Transverse colon (tissue), 4 donors: ENCODE measurements around the gene LDHD. TPM values are rescaled to one million over a fixed set of nuclear protein-coding genes. Genes with fewer than 3 reads are reported as not detected.

ENCODE experiments used
- DNase-seq: peaks from one replicate; pipeline ENCODE4 v3.0.0-alpha.2; 2019
- H3K27ac ChIP-seq, 4 donors: fragments of 200-600 bp; sonication (generic); 2 replicates each; pipeline ENCODE4 v1.5.1; 2016 to 2018; ENCODE audit warnings: inconsistent platforms in 4 of 4
- H3K27me3 ChIP-seq: fragments of 200-600 bp; sonication (generic); 2 replicates; pipeline ENCODE4 v1.5.1; 2017; ENCODE audit warnings: inconsistent platforms
- H3K36me3 ChIP-seq, 4 donors: fragments of 200-600 bp; sonication (generic); 2 replicates each; pipeline ENCODE4 v1.5.1; 2017 to 2019; ENCODE audit warnings: inconsistent platforms in 4 of 4
- H3K4me1 ChIP-seq, 4 donors: fragments of 200-600 bp; sonication (generic); 2 replicates each; pipeline ENCODE4 v1.5.1; 2017 to 2020; ENCODE audit warnings: inconsistent platforms in 4 of 4
- H3K4me3 ChIP-seq, 4 donors: fragments of 200-600 bp; sonication (generic); 1 replicate in 1 of 4; 2 replicates in 3 of 4; pipeline versions ENCODE4 v1.5.1 to v1.6.1; 2017 to 2019; ENCODE audit warnings: inconsistent platforms in 4 of 4
- H3K9me3 ChIP-seq, 2 donors: fragments of 200-600 bp; sonication (generic); 2 replicates each; pipeline ENCODE4 v1.5.1; 2017 to 2019; ENCODE audit warnings: inconsistent platforms in 2 of 2
- EP300 ChIP-seq: sonication (generic); formaldehyde crosslinking; IDR thresholded peaks from one replicate; pipeline ENCODE4 v1.6.1; 2017; ENCODE audit warnings: antibody characterized with exemption, low read depth
- POLR2A ChIP-seq: fragments of 450-650 bp; IDR thresholded peaks from one replicate; pipeline ENCODE4 v1.6.1; 2016; ENCODE audit warnings: antibody characterized with exemption, mild to moderate bottlenecking, moderate library complexity
- POLR2AphosphoS5 ChIP-seq, 3 donors: sonication (generic); formaldehyde crosslinking; IDR thresholded peaks; one replicate each; pipeline ENCODE4 v1.6.1; 2016; ENCODE audit warnings: antibody characterized with exemption in 3 of 3
- WGBS, 2 donors: methylation state at CpG; one replicate each; pipeline ENCODE4 v1.1.5; 2018; ENCODE audit warnings: low coverage in 1 of 2; 5-methylcytosine and 5-hydroxymethylcytosine counted together
- in situ Hi-C, 4 donors: fragments of 200-750 bp; cut with MboI; loops; one replicate each; pipeline versions ENCODE4 v1.15.0 to v1.15.1; 2017; ENCODE audit warnings: low sequenced_read_pairs in 3 of 4, low pct_ligation_motif_present in 1 of 4, low pct_unique_long_range_greater_than_20kb in 1 of 4
- intact Hi-C: fragments of 100-400 bp; cut with DNase I; formaldehyde crosslinking; loops from one replicate; pipeline ENCODE4 v1.15.1; 2023; ENCODE audit warnings: low total_unique reads
- total RNA-seq, 4 donors: library from RNA; depleted of rRNA; stranded (reverse); fragments of >200 nt; gene quantifications; one replicate each; pipeline ENCODE4 v1.1.0, GENCODE V29; 2016
- TF ChIP-seq, protein P1 (sequence below), 5 experiments: fragments of 200-600 bp in 3 of 5; fragments of 450-650 bp in 2 of 5; sonication (generic) in 3 of 5; IDR thresholded peaks; 1 replicate in 2 of 5; 2 replicates in 3 of 5; pipeline ENCODE4 v1.5.1; 2016 to 2017; ENCODE audit warnings: antibody characterized with exemption in 5 of 5, inconsistent platforms in 3 of 5, mild to moderate bottlenecking in 2 of 5, moderate library complexity in 1 of 5

LDHD gene
- total RNA-seq, 4 donors from 2014 or later = 38.4 to 198 (median 104) TPM

DNA sequence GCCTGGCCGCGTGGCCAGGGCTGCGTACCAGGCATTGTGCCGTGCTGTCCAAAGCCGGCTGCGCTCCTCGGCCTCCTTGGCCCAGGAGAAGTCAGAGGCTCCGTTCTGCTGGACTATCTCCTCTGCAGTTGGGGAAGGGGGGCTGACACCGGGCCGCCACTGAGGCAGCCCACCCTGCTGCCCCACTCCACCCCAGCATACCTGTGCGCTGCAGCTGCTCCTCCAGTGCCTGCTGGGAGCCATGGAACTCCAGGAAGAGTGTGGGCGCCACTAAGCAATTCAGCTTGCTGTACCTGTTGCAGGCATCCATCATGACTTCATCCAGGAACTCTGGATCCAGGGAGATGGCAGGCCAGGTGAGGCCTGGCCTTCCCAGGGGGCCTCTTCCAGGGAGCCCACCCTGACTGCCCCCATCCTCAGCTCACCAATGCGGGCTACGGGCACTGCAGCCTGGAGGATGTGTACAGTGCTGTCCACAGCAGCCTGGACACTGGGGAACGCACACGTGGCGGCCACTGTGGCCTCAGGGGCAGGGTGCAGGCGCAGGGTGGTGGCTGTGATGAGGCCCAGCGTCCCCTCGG is 2.9 kb downstream of the LDHD start:
- Histone ChIP-seq H3K36me3 (no peaks in the 10 kb centered on the region), H3K4me1 (peaks cover 32 to 52% (median 38%) of the 10 kb centered on the region in 4 donors), H3K4me3 (no peak overlapping the region), H3K9me3 (no peaks in the 10 kb centered on the region), H3K27me3 (no peaks in the 10 kb centered on the region), H3K27ac (no peak overlapping the region)
- WGBS, 2 donors = 88% methylated on average over 20 of the region's 20 CpGs; no CpG with 5 or more reads in 1 of the 2 donors
- no peak for TF ChIP-seq POLR2AphosphoS5 (IDR thresholded peaks at IDR 0.05)
- TF ChIP-seq EP300 = no peak
- no peak for TF ChIP-seq POLR2A
- TF ChIP-seq, protein P1, sequence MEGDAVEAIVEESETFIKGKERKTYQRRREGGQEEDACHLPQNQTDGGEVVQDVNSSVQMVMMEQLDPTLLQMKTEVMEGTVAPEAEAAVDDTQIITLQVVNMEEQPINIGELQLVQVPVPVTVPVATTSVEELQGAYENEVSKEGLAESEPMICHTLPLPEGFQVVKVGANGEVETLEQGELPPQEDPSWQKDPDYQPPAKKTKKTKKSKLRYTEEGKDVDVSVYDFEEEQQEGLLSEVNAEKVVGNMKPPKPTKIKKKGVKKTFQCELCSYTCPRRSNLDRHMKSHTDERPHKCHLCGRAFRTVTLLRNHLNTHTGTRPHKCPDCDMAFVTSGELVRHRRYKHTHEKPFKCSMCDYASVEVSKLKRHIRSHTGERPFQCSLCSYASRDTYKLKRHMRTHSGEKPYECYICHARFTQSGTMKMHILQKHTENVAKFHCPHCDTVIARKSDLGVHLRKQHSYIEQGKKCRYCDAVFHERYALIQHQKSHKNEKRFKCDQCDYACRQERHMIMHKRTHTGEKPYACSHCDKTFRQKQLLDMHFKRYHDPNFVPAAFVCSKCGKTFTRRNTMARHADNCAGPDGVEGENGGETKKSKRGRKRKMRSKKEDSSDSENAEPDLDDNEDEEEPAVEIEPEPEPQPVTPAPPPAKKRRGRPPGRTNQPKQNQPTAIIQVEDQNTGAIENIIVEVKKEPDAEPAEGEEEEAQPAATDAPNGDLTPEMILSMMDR (IDR thresholded peaks at IDR 0.05) = no peak
- in situ Hi-C loops = loop anchor here in 1 of 4 donors (25.0 kb wide), 1 partner anchor 401 kb away; the partner anchor contains the start of gene MLKL
- no peak for DNase-seq
- intact Hi-C loops = no loop called here

DNA sequence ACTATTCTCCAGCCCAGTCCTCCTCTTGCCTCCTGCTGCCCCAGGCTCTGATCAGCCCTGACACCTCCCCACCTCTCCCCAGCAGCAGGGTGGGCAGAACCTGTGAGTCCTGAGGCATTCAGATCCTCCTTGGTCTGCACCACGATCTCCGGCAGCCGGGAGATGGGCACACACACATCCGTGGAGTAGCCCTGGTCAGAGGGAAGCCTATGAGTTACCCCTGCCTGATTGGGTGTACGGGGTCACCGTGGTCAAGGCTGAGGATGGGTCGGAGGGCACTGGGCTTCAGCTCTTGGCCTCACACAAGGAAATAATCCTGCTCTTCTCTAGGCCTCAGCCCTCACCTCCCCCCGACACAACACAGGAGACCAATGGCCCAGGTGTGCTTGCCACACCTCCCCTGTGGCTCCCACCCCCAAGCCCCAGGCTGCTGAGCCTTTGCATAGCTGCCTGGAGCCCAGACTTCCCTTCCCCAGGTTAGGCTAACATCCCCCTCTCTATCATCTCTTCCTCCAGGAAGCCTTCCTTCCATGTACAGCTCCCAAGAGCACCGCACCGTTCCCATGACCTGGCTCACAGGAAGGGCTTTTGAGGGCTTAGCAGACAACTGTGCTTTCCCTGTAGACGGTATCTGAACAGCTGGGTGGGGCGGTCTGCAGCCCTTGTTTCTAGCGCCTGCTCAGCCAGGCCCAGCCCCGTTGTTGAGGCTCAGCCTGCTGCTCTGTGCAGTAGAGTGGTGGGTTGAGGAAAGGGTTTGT is 3.7 kb downstream of the LDHD start:
- TF ChIP-seq POLR2AphosphoS5 (IDR thresholded peaks at IDR 0.05) (no peak), POLR2A (no peak), EP300 (no peak)
- TF ChIP-seq, protein P1 (IDR thresholded peaks at IDR 0.05) = no peak
- no peak for DNase-seq
- intact Hi-C loops = no loop called here
- H3K27me3 ChIP-seq = no peaks in the 10 kb centered on the region
- no peak overlapping the region for H3K27ac ChIP-seq
- H3K4me3 ChIP-seq = no peak overlapping the region
- no peaks in the 10 kb centered on the region for H3K9me3 ChIP-seq
- no peaks in the 10 kb centered on the region for H3K36me3 ChIP-seq
- peaks cover 35 to 60% (median 40%) of the 10 kb centered on the region in 4 donors for H3K4me1 ChIP-seq
- 67% methylated on average over 14 of the region's 14 CpGs; no CpG with 5 or more reads in 1 of the 2 donors for WGBS, 2 donors
- in situ Hi-C loops = loop anchor here in 1 of 4 donors (25.0 kb wide), 1 partner anchor 401 kb away; the partner anchor contains the start of gene MLKL

DNA sequence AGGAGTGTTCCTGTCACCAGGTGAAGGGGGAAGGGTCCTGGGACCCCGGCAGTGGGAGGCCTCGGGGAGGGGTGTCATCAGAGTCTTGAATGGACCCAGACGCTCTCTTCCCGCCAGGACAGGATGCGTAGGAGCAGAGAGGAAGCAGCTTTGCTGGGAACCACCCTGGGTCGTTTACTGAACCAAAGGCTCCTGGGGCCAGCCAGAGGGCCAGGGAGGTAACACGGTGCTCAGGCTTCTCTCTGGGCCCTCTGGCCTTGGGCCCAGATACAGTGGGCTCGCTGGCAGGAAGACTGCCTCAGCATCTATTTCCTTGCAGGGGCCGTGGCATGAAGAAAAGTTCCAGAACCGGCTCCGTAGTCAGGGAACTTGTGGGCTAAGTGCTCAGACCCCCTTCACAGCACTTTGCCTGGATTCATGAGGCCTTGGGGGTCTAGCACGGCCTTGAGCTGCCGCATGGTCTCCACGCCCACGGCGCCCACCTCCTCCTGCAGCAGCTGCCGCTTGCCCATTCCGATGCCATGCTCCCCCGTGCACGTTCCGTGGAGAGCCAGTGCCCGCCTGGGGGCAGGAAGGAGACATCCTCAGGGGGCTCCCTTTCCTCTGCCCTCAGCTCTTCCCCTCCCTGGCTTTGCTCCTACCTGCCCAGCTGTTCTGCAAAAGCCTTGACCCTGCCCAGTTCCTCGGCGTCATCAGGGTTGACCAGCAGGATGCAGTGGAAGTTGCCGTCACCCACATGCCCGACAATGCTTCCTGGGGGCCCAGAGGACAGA is 4.4 kb downstream of the LDHD start:
- WGBS, 2 donors = 26 to 53% methylated on average over 7 to 26 of the region's 26 CpGs
- TF ChIP-seq EP300 = no peak
- TF ChIP-seq POLR2AphosphoS5 (IDR thresholded peaks at IDR 0.05) = no peak
- TF ChIP-seq, protein P1 (IDR thresholded peaks at IDR 0.05) = no peak
- no peak for TF ChIP-seq POLR2A
- Histone ChIP-seq H3K27me3 (no peaks in the 10 kb centered on the region), H3K4me3 (no peak overlapping the region), H3K4me1 (peaks cover 39 to 67% (median 44%) of the 10 kb centered on the region in 4 donors), H3K9me3 (no peaks in the 10 kb centered on the region), H3K27ac (peak overlapping the region in 2 of 4 donors; percentile 69 to 90), H3K36me3 (no peaks in the 10 kb centered on the region)
- in situ Hi-C loops = loop anchor here in 1 of 4 donors (25.0 kb wide), 1 partner anchor 400 kb away; the partner anchor contains the start of gene MLKL
- intact Hi-C loops = loop anchor here (1.0 kb wide), 1 partner anchor 114 kb away; no protein-coding TSS in a partner anchor
- no peak for DNase-seq
